ENCODE results near the gene ZMYND8. TPM values are rescaled to one million over a fixed set of nuclear protein-coding genes. Genes with fewer than 3 reads are reported as not detected.
A peak's percentile ranks its signal among the peaks of the same experiment; 100 is the strongest.

Gene ZMYND8
- total RNA-seq, 3 donors from 2014 or later (not counting 1 experiment from before 2014, with no cell fraction given) = 57.6 to 72.6 (median 69.8) TPM

DNA sequence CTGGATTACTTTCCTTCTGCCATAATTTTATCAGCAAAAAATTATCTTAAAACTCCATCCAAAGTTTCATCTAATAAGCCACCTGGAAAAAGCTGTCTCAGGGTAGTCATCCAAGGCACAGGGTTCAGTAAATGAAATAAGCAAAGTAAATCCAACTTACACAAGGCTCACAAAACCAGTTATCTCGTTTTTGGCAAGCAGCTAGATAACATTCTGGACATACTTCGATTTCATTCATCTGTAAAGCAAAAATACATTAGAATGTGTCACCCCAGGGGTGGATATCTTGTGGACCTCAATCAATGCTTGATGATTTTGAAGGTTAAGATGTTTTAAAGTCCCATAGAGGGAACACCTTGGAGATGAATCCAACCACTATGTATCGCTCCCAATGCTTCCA, 73.1 kb downstream of the ZMYND8 start:
- peaks cover 9 to 16% of the 10 kb centered on the region in 2 donors for H3K4me1 Mint-ChIP-seq
- WGBS (ENCODE audit: insufficient coverage) = 97% methylated on average over 3 of the region's 3 CpGs
- H3K27ac Mint-ChIP-seq = peak overlapping the region in 1 of 2 donors; percentile 44
- H3K4me3 ChIP-seq (ENCODE audit: low read length) = no peak overlapping the region
- intact Hi-C loops (cut with micrococcal nuclease) = no loop called here
- H3K27me3 Mint-ChIP-seq (ENCODE audit: low read depth in 2 of 2) = no peaks in the 10 kb centered on the region
- peaks cover 87% of the 10 kb centered on the region for H3K36me3 ChIP-seq (ENCODE audit: control insufficient read depth, insufficient read depth, low read length)
- TF ChIP-seq, protein P1, sequence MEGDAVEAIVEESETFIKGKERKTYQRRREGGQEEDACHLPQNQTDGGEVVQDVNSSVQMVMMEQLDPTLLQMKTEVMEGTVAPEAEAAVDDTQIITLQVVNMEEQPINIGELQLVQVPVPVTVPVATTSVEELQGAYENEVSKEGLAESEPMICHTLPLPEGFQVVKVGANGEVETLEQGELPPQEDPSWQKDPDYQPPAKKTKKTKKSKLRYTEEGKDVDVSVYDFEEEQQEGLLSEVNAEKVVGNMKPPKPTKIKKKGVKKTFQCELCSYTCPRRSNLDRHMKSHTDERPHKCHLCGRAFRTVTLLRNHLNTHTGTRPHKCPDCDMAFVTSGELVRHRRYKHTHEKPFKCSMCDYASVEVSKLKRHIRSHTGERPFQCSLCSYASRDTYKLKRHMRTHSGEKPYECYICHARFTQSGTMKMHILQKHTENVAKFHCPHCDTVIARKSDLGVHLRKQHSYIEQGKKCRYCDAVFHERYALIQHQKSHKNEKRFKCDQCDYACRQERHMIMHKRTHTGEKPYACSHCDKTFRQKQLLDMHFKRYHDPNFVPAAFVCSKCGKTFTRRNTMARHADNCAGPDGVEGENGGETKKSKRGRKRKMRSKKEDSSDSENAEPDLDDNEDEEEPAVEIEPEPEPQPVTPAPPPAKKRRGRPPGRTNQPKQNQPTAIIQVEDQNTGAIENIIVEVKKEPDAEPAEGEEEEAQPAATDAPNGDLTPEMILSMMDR (IDR thresholded peaks at IDR 0.05) = no peak
- no peak overlapping the region for H3K27ac ChIP-seq (ENCODE audit: low read length)
- no peaks in the 10 kb centered on the region for H3K27me3 ChIP-seq (ENCODE audit: control insufficient read depth, insufficient read depth, low read length)
- H3K4me3 Mint-ChIP-seq = no peak overlapping the region
- ATAC-seq = no peak
- H3K9me3 ChIP-seq (ENCODE audit: control insufficient read depth, insufficient read depth, low read length) = no peaks in the 10 kb centered on the region
- peaks cover 18% of the 10 kb centered on the region for H3K36me3 Mint-ChIP-seq
- H3K4me1 ChIP-seq (ENCODE audit: control insufficient read depth, insufficient read depth, low read length) = no peaks in the 10 kb centered on the region
- H3K9me3 Mint-ChIP-seq = no peaks in the 10 kb centered on the region
- no peak for DNase-seq

DNA sequence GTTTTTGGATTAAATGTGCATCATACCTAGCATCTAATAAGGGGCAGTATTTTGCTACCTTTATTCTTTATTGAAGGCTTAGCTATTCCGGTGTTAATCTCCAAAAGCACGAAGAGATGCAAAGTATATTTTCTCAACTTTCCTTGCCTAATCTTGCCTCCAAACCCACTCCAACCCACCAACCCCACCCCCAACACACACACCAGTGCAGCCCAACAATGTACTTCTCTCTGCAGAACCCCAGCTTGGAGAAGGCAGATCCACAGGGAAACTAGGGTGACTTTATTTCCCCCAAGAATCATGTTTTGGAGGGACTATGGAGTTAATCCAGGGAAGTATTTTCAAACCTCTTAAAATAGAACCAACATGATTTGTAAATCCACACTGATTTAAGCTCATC, 73.6 kb downstream of the ZMYND8 start:
- Histone ChIP-seq H3K27me3 (ENCODE audit: control insufficient read depth, insufficient read depth, low read length) (no peaks in the 10 kb centered on the region), H3K4me3 (ENCODE audit: low read length) (no peak overlapping the region), H3K36me3 (ENCODE audit: control insufficient read depth, insufficient read depth, low read length) (peaks cover 87% of the 10 kb centered on the region), H3K9me3 (ENCODE audit: control insufficient read depth, insufficient read depth, low read length) (no peaks in the 10 kb centered on the region), H3K27ac (ENCODE audit: low read length) (no peak overlapping the region), H3K4me1 (ENCODE audit: control insufficient read depth, insufficient read depth, low read length) (no peaks in the 10 kb centered on the region)
- Mint-ChIP-seq H3K4me3 (no peak overlapping the region), H3K36me3 (peaks cover 18% of the 10 kb centered on the region), H3K27ac (no peak overlapping the region), H3K9me3 (no peaks in the 10 kb centered on the region), H3K4me1 (peaks cover 9 to 19% of the 10 kb centered on the region in 2 donors), H3K27me3 (ENCODE audit: low read depth in 2 of 2) (no peaks in the 10 kb centered on the region)
- TF ChIP-seq, protein P1 (IDR thresholded peaks at IDR 0.05) = no peak
- WGBS (ENCODE audit: insufficient coverage) = 100% methylated on average over 2 of the region's 2 CpGs
- intact Hi-C loops (cut with micrococcal nuclease) = no loop called here
- ATAC-seq (no peak), DNase-seq (no peak)

DNA sequence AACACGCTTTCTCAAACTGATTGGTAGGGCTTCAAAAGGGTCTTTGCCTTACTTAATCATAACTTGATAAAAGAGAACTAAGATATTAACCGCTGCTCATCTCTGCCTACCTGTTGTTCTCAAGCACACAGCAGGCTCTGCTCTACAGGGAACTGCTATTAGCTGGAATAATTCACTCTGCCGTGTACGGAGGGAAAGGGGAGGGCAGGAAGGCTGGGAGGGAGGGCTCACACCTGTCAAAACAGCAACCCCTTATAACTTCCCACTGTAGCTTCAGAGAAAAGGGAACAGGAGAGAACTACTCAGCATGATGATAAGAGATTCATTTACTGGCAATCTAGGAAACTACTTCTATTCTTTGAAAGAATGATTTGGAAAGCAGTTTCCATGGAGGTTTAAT, 75.1 kb downstream of the ZMYND8 start:
- H3K27ac ChIP-seq (ENCODE audit: low read length) = no peak overlapping the region
- TF ChIP-seq, protein P1 (IDR thresholded peaks at IDR 0.05) = no peak
- no peak overlapping the region for H3K4me3 Mint-ChIP-seq
- H3K4me3 ChIP-seq (ENCODE audit: low read length) = no peak overlapping the region
- H3K36me3 ChIP-seq (ENCODE audit: control insufficient read depth, insufficient read depth, low read length) = peaks cover 80% of the 10 kb centered on the region
- H3K36me3 Mint-ChIP-seq = peaks cover 18% of the 10 kb centered on the region
- no peaks in the 10 kb centered on the region for H3K27me3 ChIP-seq (ENCODE audit: control insufficient read depth, insufficient read depth, low read length)
- H3K27me3 Mint-ChIP-seq (ENCODE audit: low read depth in 2 of 2) = no peaks in the 10 kb centered on the region
- ATAC-seq (no peak), DNase-seq (no peak)
- H3K27ac Mint-ChIP-seq = peak overlapping the region; percentile 13 to 51
- H3K9me3 ChIP-seq (ENCODE audit: control insufficient read depth, insufficient read depth, low read length) = no peaks in the 10 kb centered on the region
- H3K4me1 Mint-ChIP-seq = peaks cover 9 to 26% of the 10 kb centered on the region in 2 donors
- H3K4me1 ChIP-seq (ENCODE audit: control insufficient read depth, insufficient read depth, low read length) = no peaks in the 10 kb centered on the region
- intact Hi-C loops (cut with micrococcal nuclease) = no loop called here
- 100% methylated on average over 2 of the region's 4 CpGs for WGBS (ENCODE audit: insufficient coverage)
- H3K9me3 Mint-ChIP-seq = no peaks in the 10 kb centered on the region

DNA sequence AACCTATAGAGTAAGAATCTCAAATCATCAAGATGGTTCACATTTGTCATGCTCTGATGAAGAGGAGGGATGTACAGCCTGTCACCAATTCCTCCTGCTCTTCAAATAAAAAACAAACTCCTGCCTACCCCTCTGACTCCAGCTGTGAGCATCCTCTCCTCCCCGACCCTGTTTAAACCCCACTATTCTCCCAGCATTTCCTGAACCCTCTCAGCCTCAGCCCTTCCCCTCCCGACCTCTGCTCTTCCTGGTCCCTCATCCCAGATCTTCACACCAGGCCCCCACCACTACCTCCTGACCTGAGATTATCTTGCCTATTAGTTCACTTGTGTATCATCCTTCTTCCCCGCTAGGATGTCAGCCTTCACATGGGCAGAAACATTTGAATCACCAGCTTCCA, 75.8 kb downstream of the ZMYND8 start:
- H3K27ac ChIP-seq (ENCODE audit: low read length) = no peak overlapping the region
- TF ChIP-seq, protein P1 (IDR thresholded peaks at IDR 0.05) = no peak
- H3K36me3 ChIP-seq (ENCODE audit: control insufficient read depth, insufficient read depth, low read length) = peaks cover 81% of the 10 kb centered on the region
- H3K9me3 ChIP-seq (ENCODE audit: control insufficient read depth, insufficient read depth, low read length) = no peaks in the 10 kb centered on the region
- 86% methylated on average over 3 of the region's 3 CpGs for WGBS (ENCODE audit: insufficient coverage)
- H3K27me3 Mint-ChIP-seq (ENCODE audit: low read depth in 2 of 2) = no peaks in the 10 kb centered on the region
- intact Hi-C loops (cut with micrococcal nuclease) = no loop called here
- no peak overlapping the region for H3K4me3 Mint-ChIP-seq
- peaks cover 9 to 26% of the 10 kb centered on the region in 2 donors for H3K4me1 Mint-ChIP-seq
- no peak overlapping the region for H3K4me3 ChIP-seq (ENCODE audit: low read length)
- H3K4me1 ChIP-seq (ENCODE audit: control insufficient read depth, insufficient read depth, low read length) = no peaks in the 10 kb centered on the region
- peaks cover 18% of the 10 kb centered on the region for H3K36me3 Mint-ChIP-seq
- no peaks in the 10 kb centered on the region for H3K9me3 Mint-ChIP-seq
- H3K27ac Mint-ChIP-seq = peak overlapping the region; percentile 27 to 69
- H3K27me3 ChIP-seq (ENCODE audit: control insufficient read depth, insufficient read depth, low read length) = no peaks in the 10 kb centered on the region
- no peak for DNase-seq
- ATAC-seq = no peak
